ENCODE results near the gene FAM98C.

Gene FAM98C

DNA sequence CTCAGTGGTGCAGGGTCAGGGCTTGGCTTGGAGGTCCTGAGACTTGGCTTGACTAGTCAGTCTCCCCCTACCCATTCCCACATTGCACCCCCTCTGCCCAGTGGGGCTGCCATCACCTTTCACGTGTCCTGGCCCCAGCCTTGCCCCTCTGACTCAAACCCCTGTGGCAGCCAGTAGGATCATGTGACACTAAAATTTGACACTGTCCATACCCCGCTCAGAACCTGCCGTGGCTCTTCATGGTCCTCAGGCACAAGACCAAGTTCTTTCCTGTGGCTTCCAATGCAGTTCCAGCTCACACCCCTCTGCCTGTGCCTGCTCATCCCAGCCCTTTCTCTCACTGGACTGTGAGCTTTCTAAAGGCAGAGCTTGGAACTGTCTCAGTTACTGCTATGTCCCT lies 26.3 kb upstream of the FAM98C start:
- no peak for DNase-seq (ENCODE audit: low read depth in 2 of 2)
- TF ChIP-seq, protein P1, sequence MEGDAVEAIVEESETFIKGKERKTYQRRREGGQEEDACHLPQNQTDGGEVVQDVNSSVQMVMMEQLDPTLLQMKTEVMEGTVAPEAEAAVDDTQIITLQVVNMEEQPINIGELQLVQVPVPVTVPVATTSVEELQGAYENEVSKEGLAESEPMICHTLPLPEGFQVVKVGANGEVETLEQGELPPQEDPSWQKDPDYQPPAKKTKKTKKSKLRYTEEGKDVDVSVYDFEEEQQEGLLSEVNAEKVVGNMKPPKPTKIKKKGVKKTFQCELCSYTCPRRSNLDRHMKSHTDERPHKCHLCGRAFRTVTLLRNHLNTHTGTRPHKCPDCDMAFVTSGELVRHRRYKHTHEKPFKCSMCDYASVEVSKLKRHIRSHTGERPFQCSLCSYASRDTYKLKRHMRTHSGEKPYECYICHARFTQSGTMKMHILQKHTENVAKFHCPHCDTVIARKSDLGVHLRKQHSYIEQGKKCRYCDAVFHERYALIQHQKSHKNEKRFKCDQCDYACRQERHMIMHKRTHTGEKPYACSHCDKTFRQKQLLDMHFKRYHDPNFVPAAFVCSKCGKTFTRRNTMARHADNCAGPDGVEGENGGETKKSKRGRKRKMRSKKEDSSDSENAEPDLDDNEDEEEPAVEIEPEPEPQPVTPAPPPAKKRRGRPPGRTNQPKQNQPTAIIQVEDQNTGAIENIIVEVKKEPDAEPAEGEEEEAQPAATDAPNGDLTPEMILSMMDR (IDR thresholded peaks at IDR 0.05; ENCODE audit: low read depth, low read length): no peak
- no peak overlapping the region for H3K4me3 ChIP-seq (replicated peaks in 1 of 2; ENCODE audit: low read depth in 2 of 2, low read length in 2 of 2)

DNA sequence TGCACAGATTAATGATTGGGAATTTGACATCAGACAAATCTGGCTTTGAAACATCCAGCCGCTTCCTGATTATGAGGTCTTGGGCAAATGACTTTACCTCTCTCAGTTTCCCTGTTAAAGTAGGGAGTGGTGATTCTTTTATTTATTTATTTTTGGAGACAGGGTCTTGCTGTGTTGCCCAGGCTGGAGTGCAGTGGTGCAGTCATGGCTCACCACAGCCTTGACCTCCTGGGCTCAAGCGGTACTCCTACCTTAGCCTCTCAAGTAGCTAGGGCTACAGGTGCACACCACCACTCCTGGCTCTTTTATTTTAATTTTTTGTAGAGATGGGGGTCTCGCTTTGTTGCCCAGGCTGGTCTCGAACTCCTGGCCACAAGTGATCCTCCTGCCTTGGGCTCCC lies 25.8 kb upstream of the FAM98C start:
- no peak for DNase-seq (ENCODE audit: low read depth in 2 of 2)
- TF ChIP-seq, protein P1 (IDR thresholded peaks at IDR 0.05; ENCODE audit: low read depth, low read length): no peak
- H3K4me3 ChIP-seq (replicated peaks in 1 of 2; ENCODE audit: low read depth in 2 of 2, low read length in 2 of 2): no peak overlapping the region

DNA sequence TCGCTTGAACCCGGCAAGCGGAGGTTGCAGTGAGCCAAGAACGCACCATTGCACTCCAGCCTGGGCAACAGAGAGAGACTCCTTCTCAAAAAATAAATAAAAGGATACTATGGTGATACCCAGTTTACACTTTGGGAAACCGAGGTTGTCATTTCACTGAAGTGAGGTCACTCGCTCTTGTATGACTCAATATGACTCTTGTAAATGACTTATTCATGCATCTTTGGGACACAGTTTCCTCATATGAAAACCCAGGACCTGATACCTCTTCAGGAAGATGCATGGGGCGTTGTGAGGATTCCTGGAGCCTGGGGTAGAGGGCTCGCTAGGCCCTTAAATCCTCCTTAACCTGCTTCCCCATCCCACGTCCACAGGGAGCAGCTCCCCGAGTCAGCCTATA lies 24.0 kb upstream of the FAM98C start:
- TF ChIP-seq, protein P1 (IDR thresholded peaks at IDR 0.05; ENCODE audit: low read depth, low read length): no peak
- no peak overlapping the region for H3K4me3 ChIP-seq (replicated peaks in 1 of 2; ENCODE audit: low read depth in 2 of 2, low read length in 2 of 2)
- no peak for DNase-seq (ENCODE audit: low read depth in 2 of 2)

DNA sequence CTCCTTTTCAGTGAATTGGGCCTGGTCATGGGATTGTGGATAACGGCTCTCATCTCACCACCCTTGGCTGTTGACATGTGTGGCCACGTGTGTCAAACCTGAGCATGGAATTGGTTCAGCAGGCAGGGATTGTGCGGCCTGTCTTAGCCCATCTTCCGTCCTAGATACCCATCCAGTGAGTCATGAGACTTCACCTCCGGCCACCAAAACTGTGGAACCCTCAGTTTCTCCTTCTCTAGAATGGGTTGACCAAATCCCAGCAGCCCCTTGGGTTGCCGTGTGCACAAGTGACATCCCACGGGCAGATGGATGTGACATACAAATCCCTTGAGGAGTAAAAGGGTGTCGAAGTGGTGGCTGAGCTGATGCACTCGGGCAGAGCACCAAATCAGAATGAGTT lies 21.8 kb upstream of the FAM98C start:
- TF ChIP-seq, protein P1 (IDR thresholded peaks at IDR 0.05; ENCODE audit: low read depth, low read length): no peak
- no peak overlapping the region for H3K4me3 ChIP-seq (replicated peaks in 1 of 2; ENCODE audit: low read depth in 2 of 2, low read length in 2 of 2)

DNA sequence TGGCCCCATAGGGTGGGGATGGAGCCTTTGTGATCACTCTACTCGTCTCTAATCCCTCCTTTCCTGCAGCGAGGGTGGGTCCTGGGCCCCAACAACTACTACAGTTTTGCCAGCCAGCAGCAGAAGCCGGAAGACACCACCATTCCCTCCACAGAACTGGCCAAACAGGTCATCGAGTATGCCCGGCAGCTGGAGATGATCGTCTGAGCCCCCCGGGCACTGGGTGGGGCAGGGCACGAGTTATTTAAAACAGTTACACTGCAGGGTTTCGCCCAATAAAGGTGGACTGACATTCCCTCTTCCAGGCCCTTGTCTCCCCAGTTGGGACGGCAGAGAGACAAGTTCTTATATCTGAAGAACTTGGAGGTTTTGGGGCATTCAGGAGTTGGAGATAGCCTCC lies 19.7 kb upstream of the FAM98C start:
- H3K4me3 ChIP-seq (replicated peaks in 1 of 2; ENCODE audit: low read depth in 2 of 2, low read length in 2 of 2): no peak overlapping the region
- TF ChIP-seq, protein P1 (IDR thresholded peaks at IDR 0.05; ENCODE audit: low read depth, low read length): no peak
- DNase-seq (ENCODE audit: low read depth in 2 of 2): no peak

More for the DNA sequence above, 21.8 kb upstream of the FAM98C start:
- DNase-seq (ENCODE audit: low read depth in 2 of 2): no peak

DNA sequence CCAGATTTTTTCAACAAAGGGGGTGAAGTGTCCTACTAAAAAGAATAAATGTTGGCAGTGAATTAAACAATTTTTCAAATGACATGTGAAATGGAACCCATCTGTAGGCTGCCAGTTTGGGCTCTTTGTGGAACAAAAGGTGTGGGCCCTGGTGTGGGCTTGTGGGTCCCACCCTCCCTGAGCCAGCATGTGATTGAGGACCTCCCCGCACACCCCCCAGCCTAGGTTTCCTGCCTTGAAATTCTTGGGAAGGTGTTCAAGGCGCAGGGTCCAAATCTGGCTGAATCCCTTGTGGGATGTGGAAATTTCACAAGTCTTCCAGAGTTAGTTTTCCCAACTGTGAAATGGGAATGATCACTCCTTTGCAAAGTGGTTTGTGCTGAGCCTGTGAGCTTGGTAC lies 19.1 kb upstream of the FAM98C start:
- no peak overlapping the region for H3K4me3 ChIP-seq (replicated peaks in 1 of 2; ENCODE audit: low read depth in 2 of 2, low read length in 2 of 2)
- TF ChIP-seq, protein P1 (IDR thresholded peaks at IDR 0.05; ENCODE audit: low read depth, low read length): no peak
- DNase-seq (ENCODE audit: low read depth in 2 of 2): no peak
